Measurements from ENCODE around the gene GARIN5B.

GARIN5B gene

GRCh38 chr19:55370305-55370988 lies 7.4 kb upstream of the GARIN5B start, which contains the start of gene IL11:
Gene IL11, minus strand, starts transcription at chr19:55370463. Its CDS starts 153 bp downstream, at chr19:55370310.
- no peak for DNase-seq (ENCODE audit: low spot score)

- peak; percentile 91 for DNase-seq (ENCODE audit: low spot score)
Measured at GRCh38 chr19:55369653-55370304, 6.7 kb upstream of the GARIN5B start.

- peak; percentile 61 for DNase-seq (ENCODE audit: low spot score)
Measured at GRCh38 chr19:55368701-55369563, 5.9 kb upstream of the GARIN5B start.

GRCh38 chr19:55368106-55368505 lies 5.0 kb upstream of the GARIN5B start:
- no peak for DNase-seq (ENCODE audit: low spot score)

- DNase-seq (ENCODE audit: low spot score), result no peak
Measured at GRCh38 chr19:55366790-55367189, 3.7 kb upstream of the GARIN5B start.

- DNase-seq (ENCODE audit: low spot score), result no peak
Measured at GRCh38 chr19:55365964-55366363, 2.9 kb upstream of the GARIN5B start.

GRCh38 chr19:55365245-55365644 lies 2.2 kb upstream of the GARIN5B start:
- DNase-seq (ENCODE audit: low spot score), result no peak

- DNase-seq (ENCODE audit: low spot score), result no peak
Measured at GRCh38 chr19:55362174-55362989, 678 bp downstream of the GARIN5B start.

- DNase-seq (ENCODE audit: low spot score), result no peak
Measured at GRCh38 chr19:55360902-55361301, 2.2 kb downstream of the GARIN5B start.

- no peak for DNase-seq (ENCODE audit: low spot score)
Measured at GRCh38 chr19:55358943-55359908, 3.8 kb downstream of the GARIN5B start.

- DNase-seq (ENCODE audit: low spot score), result no peak
Measured at GRCh38 chr19:55358493-55358892, 4.6 kb downstream of the GARIN5B start.

GRCh38 chr19:55355213-55355821 lies 7.7 kb downstream of the GARIN5B start:
- DNase-seq (ENCODE audit: low spot score), result no peak

GRCh38 chr19:55354698-55355212 lies 8.3 kb downstream of the GARIN5B start, which contains the start of gene COX6B2:
Gene COX6B2, minus strand, starts transcription at chr19:55354719. Its CDS starts 198 bp downstream, at chr19:55354521.
- DNase-seq (ENCODE audit: low spot score), result no peak

GRCh38 chr19:55353803-55354697 lies 9.0 kb downstream of the GARIN5B start:
- DNase-seq (ENCODE audit: low spot score), result peak; percentile 93

GRCh38 chr19:55353356-55353802 lies 9.7 kb downstream of the GARIN5B start:
- no peak for DNase-seq (ENCODE audit: low spot score)

- DNase-seq (ENCODE audit: low spot score), result no peak
Measured at GRCh38 chr19:55352549-55353145, 10.4 kb downstream of the GARIN5B start.

- DNase-seq (ENCODE audit: low spot score), result no peak
Measured at GRCh38 chr19:55352040-55352439, 11.0 kb downstream of the GARIN5B start.

GRCh38 chr19:55350620-55351315 lies 12.3 kb downstream of the GARIN5B start:
- DNase-seq (ENCODE audit: low spot score), result no peak

Data from HuH-7 (cell line).